ENCODE results near the gene IL13RA1.
"Not testable (repeated sequence)": the region's sequence is repeated elsewhere in the genome, so short reads cannot be mapped to it uniquely, and the experiment has no call there.

IL13RA1 gene

GRCh38 chrX:118726887-118727685 lies at the start of gene IL13RA1:
Gene IL13RA1, plus strand, starts transcription at chrX:118727606. Its CDS starts 33 bp downstream, at chrX:118727639.
- peak; percentile 43 for DNase-seq

GRCh38 chrX:118679290-118679689 lies 48.1 kb upstream of the IL13RA1 start:
- DNase-seq, result no peak

GRCh38 chrX:118682258-118683014 lies 45.0 kb upstream of the IL13RA1 start:
- DNase-seq, result no peak

- DNase-seq, result no peak
Measured at GRCh38 chrX:118685393-118685792, 42.0 kb upstream of the IL13RA1 start.

GRCh38 chrX:118688935-118689334 lies 38.5 kb upstream of the IL13RA1 start:
- no peak for DNase-seq

- no peak for DNase-seq
Measured at GRCh38 chrX:118693843-118694242, 33.6 kb upstream of the IL13RA1 start.

GRCh38 chrX:118694638-118695037 lies 32.8 kb upstream of the IL13RA1 start:
- no peak for DNase-seq

GRCh38 chrX:118698516-118699170 lies 28.8 kb upstream of the IL13RA1 start:
- DNase-seq, result no peak

- no peak for DNase-seq
Measured at GRCh38 chrX:118702741-118703140, 24.7 kb upstream of the IL13RA1 start.

- DNase-seq, result no peak
Measured at GRCh38 chrX:118706681-118707080, 20.7 kb upstream of the IL13RA1 start.

GRCh38 chrX:118714521-118714920 lies 12.9 kb upstream of the IL13RA1 start:
- no peak for DNase-seq

- not testable (repeated sequence) for DNase-seq
Measured at GRCh38 chrX:118715917-118716316, 11.5 kb upstream of the IL13RA1 start.

- not testable (repeated sequence) for DNase-seq
Measured at GRCh38 chrX:118716833-118717232, 10.6 kb upstream of the IL13RA1 start.

- no peak for DNase-seq
Measured at GRCh38 chrX:118717678-118718391, 9.6 kb upstream of the IL13RA1 start.

GRCh38 chrX:118718737-118719136 lies 8.7 kb upstream of the IL13RA1 start:
- no peak for DNase-seq

GRCh38 chrX:118720058-118720707 lies 7.2 kb upstream of the IL13RA1 start:
- DNase-seq, result no peak

- no peak for DNase-seq
Measured at GRCh38 chrX:118723376-118723775, 4.0 kb upstream of the IL13RA1 start.

- DNase-seq, result no peak
Measured at GRCh38 chrX:118724365-118724764, 3.0 kb upstream of the IL13RA1 start.

GRCh38 chrX:118724775-118725174 lies 2.6 kb upstream of the IL13RA1 start:
- no peak for DNase-seq

GRCh38 chrX:118726396-118726795 lies 1.0 kb upstream of the IL13RA1 start:
- no peak for DNase-seq

- no peak for DNase-seq
Measured at GRCh38 chrX:118727686-118728339, 407 bp downstream of the IL13RA1 start.
